GM21381 (cell line): ENCODE measurements around the gene DNAJC4.

Source experiments
- ATAC-seq: cut with Tn5 transposase; IDR thresholded peaks from one replicate; pipeline ENCODE4 v1.9.1; 2021; ENCODE audit warnings: mild to moderate bottlenecking, moderate library complexity; ENCODE audit not compliant: unreplicated experiment

The DNAJC4 gene

DNA sequence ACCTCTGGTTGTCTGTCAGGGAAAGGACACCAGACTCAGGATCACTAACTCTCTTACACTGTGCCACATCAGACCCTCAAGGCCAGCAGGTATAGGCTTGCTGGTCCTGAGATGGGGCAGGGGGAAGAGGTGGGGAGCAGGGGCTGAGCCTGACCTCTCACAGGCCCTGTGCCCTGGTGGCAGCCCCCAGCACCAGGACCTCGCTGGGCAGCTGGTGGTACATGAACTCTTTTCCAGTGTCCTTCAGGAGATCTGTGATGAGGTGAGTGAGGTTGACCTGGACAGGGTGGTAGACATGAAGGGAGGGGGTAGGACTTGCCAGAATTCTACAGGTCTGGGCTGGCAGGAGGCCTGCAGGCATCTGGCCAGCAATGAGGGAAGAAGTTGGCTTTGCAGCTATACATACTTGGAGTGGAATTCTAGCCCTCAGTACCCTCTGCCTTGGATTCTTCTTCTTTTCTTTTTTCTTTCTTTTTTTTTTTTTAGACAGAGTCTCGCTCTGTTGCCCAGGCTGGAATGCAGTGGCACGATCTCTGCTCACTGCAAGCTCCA is 2.9 kb upstream of the DNAJC4 start:
- ATAC-seq: no peak

DNA sequence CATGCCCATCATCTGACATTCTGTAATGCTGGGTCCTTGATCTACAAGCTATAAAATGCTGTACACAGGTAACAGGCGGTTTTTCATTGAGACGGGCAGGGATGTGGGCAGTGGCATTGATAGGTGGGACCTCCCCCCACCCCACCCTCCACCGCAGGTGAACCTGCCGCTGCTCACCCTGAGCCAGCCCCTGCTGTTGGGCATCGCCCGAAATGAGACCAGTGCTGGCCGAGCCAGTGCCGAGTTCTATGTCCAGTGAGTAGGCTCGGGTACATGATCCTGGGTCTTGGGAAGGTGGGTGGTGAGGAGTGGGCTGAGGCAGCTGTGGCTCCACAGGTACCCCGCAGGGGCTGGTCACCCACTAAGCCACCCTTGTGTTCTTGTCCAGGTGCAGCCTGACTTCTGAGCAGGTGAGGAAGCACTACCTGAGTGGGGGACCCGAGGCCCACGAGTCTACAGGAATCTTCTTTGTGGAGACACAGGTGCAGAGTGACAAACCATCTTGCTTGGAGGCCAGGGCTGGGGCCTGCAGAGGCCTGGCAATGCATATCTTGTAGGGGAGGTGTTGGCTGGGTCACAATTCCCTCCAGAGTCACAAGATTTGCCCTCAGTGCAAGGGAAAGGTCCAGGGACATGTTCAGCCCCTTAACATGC is 1.1 kb upstream of the DNAJC4 start:
- no peak for ATAC-seq

DNA sequence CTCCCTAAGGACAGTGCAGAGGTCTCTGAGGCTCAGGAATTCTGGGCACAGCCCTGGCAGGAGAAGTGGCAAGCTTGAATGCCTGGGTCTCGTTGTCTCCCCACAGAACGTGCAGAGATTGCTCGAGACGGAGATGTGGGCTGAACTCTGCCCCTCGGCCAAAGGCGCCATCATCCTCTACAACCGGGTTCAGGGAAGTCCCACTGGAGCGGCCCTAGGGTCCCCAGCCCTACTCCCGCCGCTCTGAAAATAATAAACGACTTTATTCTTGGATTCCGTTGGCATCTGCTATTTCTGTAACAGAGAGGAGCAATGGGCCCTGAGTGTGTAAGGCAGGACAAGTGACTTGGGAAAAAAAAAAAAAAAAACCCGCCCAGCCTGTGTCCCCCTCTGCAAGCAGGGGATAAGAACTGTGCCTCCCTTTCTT is 591 bp upstream of the DNAJC4 start:
- ATAC-seq: no peak

DNA sequence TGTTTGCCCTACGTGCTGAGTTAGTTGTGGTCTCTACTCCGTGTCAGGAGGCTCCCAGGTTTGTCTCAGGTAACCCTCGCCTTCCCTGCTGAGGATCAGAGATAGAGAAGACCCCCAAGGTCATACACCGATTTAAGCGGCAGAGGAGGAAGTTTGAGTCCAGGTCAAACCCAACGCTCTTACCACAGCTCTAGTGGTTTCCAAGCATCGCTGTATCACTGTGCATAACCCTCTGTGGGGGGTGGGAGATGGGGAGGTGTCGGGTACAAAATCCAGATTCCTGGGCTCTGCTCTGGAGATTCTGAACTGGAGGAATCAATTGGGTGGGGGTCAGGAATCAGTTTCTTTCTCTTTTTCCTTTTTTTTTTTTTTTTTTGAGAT is 627 bp downstream of the DNAJC4 start:
- no peak for ATAC-seq

DNA sequence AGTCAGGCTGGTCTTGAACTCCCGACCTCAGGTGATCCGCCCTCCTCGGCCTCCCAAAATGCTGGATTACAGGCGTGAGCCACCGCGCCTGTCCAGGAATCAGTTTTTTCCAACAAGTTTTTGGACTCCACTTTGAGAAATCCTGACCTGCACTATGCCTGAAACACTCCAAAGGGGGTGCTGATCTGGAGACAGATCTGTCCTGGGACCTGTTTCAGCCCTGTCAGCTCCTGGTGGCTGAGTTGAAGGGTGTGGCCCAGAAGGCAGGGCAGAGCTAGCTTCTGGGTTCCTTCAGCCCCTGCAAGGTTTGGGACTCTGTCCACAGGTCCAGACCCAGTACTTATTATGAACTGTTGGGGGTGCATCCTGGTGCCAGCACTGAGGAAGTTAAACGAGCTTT is 1.2 kb downstream of the DNAJC4 start:
- ATAC-seq: no peak

DNA sequence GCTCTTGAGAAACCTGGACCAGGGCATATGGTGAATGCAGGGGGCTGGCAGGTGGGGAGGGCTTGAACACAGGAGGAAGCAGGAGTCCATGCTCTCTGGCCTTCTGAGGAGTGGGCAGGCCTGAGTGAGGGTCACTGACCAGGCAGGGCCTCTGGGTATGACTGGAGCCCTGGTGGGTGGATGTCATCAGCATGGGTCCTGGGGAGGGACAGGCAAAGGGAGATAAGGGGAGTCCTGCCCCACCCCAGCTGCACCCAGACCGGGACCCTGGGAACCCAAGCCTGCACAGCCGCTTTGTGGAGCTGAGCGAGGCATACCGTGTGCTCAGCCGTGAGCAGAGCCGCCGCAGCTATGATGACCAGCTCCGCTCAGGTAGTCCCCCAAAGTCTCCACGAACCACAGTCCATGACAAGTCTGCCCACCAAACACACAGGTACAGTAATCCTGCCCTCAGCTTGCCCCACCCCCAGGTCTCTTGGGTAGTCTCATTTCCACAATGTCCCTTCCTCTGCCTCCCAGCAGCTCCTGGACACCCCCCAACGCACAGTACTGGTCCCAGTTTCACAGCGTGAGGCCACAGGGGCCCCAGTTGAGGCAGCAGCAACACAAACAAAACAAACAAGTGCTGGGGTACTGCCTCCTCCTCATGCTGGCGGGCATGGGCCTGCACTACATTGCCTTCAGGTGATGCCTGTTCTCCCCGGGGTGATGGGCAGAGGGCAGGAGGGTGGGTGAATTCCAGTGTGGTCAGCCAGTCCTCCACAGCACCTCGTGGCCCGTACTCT is 2.0 kb downstream of the DNAJC4 start:
- ATAC-seq: no peak

DNA sequence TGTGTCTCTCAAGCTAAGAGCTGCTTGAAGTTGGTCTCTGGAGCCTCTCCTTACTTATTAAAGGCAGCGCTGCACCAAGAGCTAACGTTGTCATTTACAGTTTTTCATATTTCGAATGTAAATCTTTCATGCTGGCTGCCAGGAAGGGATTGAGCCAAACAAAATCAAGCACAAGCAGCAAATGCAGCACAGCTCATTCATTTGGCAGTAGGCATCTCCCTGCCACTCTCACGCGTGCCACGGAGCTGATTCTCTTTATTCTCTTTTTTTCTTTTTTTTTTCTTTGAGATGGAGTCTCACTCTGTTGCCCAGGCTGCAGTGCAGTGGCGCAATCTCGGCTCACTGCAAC is 2.6 kb downstream of the DNAJC4 start:
- ATAC-seq: no peak

DNA sequence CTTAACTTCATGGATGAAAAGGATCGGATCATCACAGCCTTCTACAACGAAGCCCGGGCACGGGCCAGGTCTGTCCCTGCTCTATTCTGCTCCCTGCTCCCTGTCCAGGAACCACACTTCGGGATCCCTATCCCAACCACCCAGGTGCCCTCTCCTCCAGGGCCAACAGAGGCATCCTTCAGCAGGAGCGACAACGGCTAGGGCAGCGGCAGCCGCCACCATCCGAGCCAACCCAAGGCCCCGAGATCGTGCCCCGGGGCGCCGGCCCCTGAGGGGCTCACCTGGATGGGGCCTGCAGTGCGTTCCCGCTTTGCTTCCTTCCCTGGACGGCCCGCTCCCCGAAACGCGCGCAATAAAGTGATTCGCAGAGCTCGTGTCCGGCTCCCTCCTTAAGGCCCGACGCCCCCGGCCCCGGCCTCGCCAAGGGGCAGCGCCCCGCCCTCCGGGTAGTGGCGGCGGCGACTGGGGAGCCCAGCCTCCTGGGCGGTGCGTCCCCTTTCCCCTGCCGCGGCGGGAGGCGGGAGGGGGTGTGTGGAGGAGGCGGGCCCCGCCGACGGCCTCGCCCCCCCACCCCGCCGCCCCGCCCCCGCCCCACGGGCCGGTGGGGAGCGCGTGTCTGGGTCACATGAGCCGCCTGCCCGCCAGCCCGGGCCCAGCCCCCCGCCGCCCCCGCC is 3.7 kb downstream of the DNAJC4 start, which contains the start of gene VEGFB:
VEGFB (plus strand) TSS at position 672 of the 674 bp plus-strand sequence. CDS start 250 bp downstream, outside the sequence.
- ATAC-seq: peak; percentile 41

DNA sequence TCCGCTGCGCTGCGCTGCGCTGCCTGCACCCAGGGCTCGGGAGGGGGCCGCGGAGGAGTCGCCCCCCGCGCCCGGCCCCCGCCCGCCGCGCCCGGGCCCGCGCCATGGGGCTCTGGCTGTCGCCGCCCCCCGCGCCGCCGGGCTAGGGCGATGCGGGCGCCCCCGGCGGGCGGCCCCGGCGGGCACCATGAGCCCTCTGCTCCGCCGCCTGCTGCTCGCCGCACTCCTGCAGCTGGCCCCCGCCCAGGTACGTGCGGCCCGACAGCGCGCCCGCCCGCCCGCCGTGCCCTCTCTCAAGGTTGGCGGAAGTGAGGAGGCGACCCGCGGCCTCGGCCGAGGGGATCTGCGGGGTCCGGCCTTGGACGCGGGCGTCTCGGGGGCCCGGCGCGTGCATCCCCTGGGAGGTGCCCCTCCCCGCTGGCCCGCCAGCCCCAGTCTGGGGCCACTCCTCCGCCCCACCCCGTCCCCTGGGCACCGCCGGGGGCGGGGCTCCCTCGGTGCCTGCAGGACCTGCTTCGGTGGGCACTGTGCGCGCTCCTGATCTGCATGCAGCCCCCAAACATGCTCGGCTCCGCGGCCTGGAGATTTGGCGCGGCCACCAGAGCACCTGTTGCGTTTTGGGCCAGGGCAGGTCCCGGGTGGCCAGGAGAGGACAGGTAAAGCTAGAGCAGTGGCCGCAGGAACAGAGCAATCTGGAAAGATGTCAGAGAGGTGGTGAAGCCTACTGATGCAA is 4.5 kb downstream of the DNAJC4 start:
- peak; percentile 20 for ATAC-seq

DNA sequence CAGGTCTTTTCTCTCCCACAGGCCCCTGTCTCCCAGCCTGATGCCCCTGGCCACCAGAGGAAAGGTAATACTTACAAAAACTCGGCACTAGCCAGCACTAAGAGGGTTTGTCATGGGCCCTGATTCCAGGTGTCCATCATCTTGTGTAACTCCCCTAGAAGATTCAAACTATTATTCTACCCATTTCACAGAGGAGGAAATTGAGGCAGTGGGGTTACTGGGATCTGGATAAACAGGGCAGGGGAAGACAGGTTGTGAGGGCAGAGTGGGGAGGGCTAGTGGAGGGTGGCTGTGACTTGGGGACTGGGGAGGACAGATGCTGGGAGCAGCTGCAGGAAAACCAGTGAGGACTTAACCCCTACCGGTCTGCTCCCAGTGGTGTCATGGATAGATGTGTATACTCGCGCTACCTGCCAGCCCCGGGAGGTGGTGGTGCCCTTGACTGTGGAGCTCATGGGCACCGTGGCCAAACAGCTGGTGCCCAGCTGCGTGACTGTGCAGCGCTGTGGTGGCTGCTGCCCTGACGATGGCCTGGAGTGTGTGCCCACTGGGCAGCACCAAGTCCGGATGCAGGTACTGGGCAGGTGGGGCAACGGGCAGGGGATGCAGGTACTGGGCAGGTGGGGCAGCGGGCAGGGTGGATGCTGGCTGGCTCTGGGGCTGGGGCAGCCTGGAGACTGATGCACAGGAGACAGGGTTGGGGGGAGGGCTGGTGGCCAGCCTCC is 5.3 kb downstream of the DNAJC4 start:
- ATAC-seq: no peak

DNA sequence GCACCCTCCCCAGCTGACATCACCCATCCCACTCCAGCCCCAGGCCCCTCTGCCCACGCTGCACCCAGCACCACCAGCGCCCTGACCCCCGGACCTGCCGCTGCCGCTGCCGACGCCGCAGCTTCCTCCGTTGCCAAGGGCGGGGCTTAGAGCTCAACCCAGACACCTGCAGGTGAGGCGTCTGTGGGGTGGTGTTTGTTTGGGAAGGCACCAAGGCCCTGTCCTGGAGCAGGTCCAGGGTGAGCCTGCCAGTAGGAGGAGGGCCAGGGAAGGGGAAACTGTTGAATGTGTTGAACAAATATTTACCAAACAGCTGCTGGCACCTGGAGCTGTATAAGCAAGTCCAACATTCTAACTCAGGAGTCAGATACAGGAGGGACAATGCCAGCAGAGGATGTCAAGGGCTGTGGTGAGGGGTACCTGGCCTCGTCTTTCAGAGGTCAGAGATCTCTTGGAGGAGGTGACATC is 7.2 kb downstream of the DNAJC4 start:
- no peak for ATAC-seq

DNA sequence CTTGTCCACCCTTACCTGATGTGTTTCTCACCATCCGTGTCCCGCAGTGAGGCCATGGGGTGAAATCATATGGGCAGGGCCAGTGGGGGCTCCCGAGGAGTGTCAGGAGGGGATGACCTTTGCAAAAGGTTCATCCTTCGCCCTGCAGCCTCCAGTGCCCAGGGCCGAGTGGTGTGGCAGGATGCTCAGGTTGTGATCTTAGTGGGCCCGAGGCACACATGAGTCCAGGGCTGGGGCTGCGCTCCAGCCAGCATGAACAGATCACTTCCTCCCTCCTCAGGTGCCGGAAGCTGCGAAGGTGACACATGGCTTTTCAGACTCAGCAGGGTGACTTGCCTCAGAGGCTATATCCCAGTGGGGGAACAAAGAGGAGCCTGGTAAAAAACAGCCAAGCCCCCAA is 7.7 kb downstream of the DNAJC4 start:
- ATAC-seq: no peak

DNA sequence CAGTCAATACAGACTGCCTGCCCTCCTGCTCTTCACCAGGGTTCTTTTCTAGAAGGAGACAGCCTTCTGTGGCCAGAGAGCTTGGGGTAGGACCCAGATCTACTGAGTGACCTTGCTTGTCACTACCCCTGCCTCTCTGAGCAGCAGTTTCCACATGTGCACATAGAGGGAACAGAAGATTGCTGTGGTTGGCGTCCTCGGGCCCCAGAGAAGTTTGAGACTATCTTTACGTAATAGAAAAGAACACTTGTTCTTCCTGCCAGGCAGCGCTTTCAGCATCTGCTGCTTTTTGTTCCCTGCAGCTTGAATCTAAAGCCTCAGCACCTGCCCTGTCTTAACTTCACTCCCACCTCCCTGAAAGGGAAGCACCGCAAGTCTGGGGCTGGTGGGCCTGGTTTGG is 8.7 kb downstream of the DNAJC4 start:
- no peak for ATAC-seq

DNA sequence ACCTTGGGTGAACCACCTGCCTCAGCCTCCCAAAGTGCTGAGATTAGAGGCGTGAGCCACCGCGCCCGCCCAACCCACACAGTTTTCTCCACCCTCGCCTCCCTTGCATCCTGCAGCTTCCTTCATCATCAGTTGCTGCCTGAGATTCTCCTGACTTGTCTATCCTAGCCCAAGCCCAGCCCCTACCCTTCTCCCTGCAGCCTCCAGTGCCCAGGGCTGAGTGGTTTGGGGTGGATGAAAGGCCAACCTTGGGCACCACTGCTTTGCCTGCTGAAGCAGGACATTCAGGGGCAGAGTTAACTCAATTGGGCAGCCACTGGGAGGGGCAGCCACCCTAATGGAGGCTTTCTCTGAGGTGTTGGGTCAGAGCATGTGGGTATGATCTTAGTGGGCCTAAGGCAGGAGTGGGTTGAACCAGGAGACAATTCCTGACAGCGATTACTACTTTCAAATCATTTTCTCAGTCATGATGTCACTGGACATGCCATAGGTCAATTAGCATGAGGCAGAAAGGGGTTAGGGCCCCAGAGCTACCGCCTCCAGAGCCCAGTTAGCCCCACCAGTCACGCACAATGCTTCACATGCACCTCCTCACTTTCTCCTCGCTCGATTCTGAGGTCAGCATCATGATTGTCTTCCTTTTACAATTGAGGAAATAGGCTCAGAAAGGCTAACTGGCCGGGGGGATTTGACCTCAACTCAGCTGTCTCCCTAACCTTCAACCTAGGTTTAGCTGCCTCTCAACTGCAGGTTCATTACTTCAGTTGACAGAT is 9.5 kb downstream of the DNAJC4 start:
- peak; percentile 3 for ATAC-seq

DNA sequence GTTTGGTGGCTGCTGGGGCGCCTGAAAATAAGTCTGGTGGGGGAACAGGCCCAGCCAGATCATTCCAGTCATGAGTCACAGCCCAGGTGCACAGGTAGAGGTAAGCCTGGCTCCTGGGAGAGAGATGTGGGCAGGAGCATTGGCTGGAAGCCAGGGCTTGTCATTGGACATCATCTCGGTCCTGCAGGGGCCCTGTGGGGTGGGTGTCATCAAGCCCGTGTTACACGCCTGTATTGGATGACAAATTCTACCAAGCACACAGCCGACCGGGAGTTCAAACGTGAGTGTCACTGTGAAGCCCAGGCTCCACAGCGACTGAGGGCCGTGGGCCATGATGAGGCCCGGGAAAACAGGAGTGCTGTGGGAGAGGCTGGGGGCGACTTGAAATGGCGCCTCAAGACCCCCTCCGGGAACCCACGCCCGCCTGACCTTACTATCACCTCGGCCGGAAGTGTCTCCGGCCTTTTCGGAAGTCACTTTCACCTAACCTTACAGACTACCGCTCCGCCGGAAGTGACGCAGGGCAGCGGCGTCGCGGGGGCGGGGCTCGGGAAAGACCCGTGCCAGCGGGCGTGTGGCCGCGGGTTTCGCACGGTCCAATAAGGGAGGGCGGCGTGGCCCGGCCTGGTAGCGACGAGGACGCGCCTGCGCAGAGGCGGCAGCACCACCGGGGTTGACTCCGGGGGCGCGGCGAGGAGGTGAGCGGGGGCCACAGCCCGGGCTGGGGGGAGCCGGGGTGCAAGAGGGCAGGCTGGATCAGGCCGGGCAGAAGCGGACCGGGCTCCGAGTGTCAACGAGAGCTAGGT is 10.3 kb downstream of the DNAJC4 start, which contains the start of gene FKBP2:
FKBP2 (plus strand) TSS at position 661 of the 806 bp plus-strand sequence. CDS start 1,293 bp downstream, outside the sequence.
- peak; percentile 44 for ATAC-seq

DNA sequence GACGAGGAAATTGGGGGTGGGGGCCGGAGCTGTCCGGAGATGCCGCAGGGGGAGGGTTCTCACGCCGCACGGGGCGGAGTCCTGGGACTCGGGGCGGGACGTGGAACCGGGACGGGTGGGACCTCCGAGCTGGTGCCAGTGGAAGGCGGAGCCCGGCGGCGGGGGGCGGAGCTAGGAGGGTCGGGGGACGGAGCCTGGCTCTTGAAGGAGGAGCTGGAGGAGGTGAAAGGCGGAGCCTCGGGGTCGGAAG is 10.8 kb downstream of the DNAJC4 start:
- peak; percentile 57 for ATAC-seq

DNA sequence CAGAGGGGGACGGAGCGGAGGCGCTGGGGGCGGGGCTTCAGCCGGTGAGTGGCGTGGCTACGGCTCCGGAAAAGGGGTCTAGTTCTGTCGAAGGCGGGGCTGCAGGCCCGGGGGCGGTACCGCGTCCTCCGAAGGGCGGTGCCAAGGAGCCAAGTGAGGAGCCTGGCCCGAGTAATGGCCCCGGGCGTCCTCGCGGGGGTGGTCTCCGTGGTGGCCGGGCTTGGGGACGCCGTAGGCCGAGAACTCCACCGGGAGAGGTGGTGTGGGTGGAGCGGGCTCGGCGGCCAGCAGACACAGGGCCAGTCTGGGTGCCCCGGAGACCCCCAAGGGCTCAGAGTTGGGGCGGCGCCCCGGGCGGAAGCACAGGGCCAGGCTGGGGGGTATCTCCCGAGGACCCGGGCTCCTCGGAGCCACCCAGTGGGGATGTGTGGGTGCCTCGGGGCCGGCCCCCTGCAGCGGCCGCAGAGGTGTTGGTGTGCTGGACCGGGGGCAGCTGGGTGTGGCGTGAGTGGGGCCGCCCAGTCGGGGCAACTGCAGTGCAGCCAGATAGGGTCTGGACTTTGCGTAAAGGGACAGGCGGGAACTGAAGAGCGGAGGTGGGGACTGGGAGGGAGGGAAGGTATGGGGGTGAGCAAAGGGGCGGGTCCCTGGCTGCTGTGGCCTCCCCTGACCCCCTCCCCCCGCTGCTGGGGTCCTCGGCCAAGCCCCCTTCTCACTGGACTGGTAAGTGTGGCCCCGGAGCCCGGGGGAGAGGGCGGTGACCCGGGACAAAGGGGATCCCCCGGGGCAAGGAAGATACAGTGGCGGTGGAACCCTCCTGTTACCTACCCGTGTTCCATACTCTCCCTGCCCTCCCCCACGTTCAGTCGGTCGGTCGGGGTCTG is 11.4 kb downstream of the DNAJC4 start:
- peak; percentile 5 for ATAC-seq
